ENCODE results near the gene FUOM. TPM values are rescaled to one million over a fixed set of nuclear protein-coding genes. Genes with fewer than 3 reads are reported as not detected.

The FUOM gene
- total RNA-seq, 1 experiment from 2014 or later = 16.0 TPM

DNA sequence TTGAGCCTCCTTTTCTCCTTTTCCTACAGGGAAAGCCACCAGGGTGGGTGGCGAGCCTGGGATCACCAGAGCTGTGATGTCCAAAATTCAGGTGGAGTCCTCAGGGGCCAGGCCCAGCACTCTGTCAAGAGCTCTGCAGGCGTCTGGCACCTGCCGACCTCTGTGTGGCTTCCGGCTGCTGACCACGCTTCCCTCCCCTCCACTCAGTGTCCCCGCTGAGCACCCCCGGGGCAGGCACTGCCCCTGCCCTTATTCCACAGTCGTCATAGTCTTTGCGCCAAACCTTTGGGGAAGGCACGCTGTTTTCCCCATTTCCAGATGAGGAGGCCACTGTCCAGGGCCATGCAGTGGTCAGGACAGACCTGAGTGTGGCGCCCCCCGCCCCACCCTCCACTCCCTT is 43.7 kb upstream of the FUOM start:
- ChIA-PET CTCF (no interaction called here), POLR2A (ENCODE audit: low non-redundant PET) (no interaction called here)
- H3K27ac ChIP-seq (ENCODE audit: low read depth, low read length, poor library complexity, severe bottlenecking) = no peak overlapping the region
- H3K4me3 ChIP-seq (ENCODE audit: low read depth, low read length, poor library complexity, severe bottlenecking) = no peak overlapping the region
- peaks cover 62% of the 10 kb centered on the region for H3K36me3 ChIP-seq (ENCODE audit: insufficient read depth, low read length, poor library complexity, severe bottlenecking)
- H3K9me3 ChIP-seq (ENCODE audit: low read depth, low read length, poor library complexity, severe bottlenecking) = no peaks in the 10 kb centered on the region
- no peak for DNase-seq (ENCODE audit: low spot score)
- TF ChIP-seq EZH2 (IDR thresholded peaks at IDR 0.05; ENCODE audit: borderline replicate concordance, low read depth, low read length, poor library complexity, severe bottlenecking) = no peak
- TF ChIP-seq, protein P1, sequence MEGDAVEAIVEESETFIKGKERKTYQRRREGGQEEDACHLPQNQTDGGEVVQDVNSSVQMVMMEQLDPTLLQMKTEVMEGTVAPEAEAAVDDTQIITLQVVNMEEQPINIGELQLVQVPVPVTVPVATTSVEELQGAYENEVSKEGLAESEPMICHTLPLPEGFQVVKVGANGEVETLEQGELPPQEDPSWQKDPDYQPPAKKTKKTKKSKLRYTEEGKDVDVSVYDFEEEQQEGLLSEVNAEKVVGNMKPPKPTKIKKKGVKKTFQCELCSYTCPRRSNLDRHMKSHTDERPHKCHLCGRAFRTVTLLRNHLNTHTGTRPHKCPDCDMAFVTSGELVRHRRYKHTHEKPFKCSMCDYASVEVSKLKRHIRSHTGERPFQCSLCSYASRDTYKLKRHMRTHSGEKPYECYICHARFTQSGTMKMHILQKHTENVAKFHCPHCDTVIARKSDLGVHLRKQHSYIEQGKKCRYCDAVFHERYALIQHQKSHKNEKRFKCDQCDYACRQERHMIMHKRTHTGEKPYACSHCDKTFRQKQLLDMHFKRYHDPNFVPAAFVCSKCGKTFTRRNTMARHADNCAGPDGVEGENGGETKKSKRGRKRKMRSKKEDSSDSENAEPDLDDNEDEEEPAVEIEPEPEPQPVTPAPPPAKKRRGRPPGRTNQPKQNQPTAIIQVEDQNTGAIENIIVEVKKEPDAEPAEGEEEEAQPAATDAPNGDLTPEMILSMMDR (conservative IDR thresholded peaks at IDR 0.05; ENCODE audit: low read depth, low read length) = no peak
- BruUV-seq (replicated peaks) = no TSS peak
- H3K27me3 ChIP-seq (replicated peaks; ENCODE audit: insufficient read depth, low read depth, low read length, poor library complexity) = no peaks in the 10 kb centered on the region
- no peaks in the 10 kb centered on the region for H3K4me1 ChIP-seq (ENCODE audit: insufficient read depth, low read length, poor library complexity, severe bottlenecking)
- intact Hi-C loops (cut with micrococcal nuclease; ENCODE audit: unreplicated experiment) = no loop called here

DNA sequence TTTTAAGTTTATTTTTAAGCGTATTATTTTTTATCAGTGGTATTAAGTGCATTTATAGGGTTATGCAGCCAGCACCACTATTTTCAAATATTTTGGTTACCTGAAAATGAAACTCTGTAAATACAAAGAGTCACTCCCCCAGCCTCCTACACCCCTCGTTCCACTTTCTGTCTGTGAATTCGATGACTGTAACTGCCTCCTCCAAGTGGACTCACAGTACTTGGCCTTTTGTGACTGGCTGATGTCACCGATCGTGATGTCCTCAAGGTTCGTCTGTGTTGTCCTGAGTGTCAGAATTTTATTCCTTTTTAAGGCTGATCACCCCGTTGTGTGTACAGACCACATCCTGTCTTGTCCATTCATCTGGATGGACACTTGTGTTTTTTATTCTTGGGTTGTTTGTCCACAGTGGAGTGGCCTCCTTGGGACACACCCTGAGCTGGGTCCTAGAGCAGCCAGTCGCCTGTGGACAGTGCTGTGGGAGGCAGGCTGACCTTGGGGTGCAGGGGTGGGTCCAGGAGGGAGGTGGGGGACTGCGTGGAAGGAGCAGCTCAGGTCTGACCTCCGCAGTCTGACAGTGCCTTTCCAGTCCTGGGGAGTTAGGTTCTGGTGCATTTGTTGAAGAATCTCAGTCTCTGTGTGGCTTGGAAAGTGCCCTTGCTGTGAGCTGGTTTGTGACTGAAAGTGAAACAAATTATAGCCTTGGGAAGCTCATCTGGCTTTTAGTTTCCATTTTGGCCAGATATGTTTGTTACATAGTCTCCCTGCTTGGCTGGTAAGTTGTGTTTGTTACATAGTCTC is 43.0 kb upstream of the FUOM start:
- DNase-seq (ENCODE audit: low spot score) = no peak
- ChIA-PET POLR2A (ENCODE audit: low non-redundant PET) (no interaction called here), CTCF (no interaction called here)
- Histone ChIP-seq H3K9me3 (ENCODE audit: low read depth, low read length, poor library complexity, severe bottlenecking) (no peaks in the 10 kb centered on the region), H3K4me3 (ENCODE audit: low read depth, low read length, poor library complexity, severe bottlenecking) (no peak overlapping the region), H3K4me1 (ENCODE audit: insufficient read depth, low read length, poor library complexity, severe bottlenecking) (no peaks in the 10 kb centered on the region), H3K36me3 (ENCODE audit: insufficient read depth, low read length, poor library complexity, severe bottlenecking) (peaks cover 63% of the 10 kb centered on the region), H3K27me3 (replicated peaks; ENCODE audit: insufficient read depth, low read depth, low read length, poor library complexity) (no peaks in the 10 kb centered on the region), H3K27ac (ENCODE audit: low read depth, low read length, poor library complexity, severe bottlenecking) (no peak overlapping the region)
- BruUV-seq (replicated peaks) = no TSS peak
- TF ChIP-seq, protein P1 (conservative IDR thresholded peaks at IDR 0.05; ENCODE audit: low read depth, low read length) = no peak
- no peak for TF ChIP-seq EZH2 (IDR thresholded peaks at IDR 0.05; ENCODE audit: borderline replicate concordance, low read depth, low read length, poor library complexity, severe bottlenecking)
- intact Hi-C loops (cut with micrococcal nuclease; ENCODE audit: unreplicated experiment) = no loop called here

DNA sequence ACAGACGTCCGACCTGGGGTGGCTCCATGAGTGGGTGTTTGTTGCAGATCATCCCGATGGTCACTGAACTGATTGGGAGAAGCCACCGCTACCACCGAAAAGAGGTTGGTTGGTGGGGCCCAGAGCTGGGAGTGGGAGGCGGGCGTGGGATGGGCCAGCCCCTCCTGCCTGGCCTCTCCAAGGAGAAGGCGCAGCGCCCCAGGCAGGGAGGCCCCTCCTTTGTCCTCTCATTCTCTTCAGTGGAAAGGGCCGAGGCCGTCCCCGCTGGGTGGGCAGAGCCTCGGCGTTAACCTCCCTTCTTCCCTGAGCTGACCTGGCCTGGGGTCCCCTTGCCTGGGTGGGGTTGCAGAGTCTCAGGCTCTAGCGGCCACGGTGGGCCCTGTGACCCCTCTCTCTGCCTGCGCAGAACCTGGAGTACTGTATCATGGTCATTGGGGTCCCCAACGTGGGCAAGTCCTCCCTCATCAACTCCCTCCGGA is 41.3 kb upstream of the FUOM start:
- H3K9me3 ChIP-seq (ENCODE audit: low read depth, low read length, poor library complexity, severe bottlenecking) = no peaks in the 10 kb centered on the region
- H3K4me1 ChIP-seq (ENCODE audit: insufficient read depth, low read length, poor library complexity, severe bottlenecking) = no peaks in the 10 kb centered on the region
- no peak overlapping the region for H3K27ac ChIP-seq (ENCODE audit: low read depth, low read length, poor library complexity, severe bottlenecking)
- DNase-seq (ENCODE audit: low spot score) = no peak
- ChIA-PET POLR2A (ENCODE audit: low non-redundant PET) (no interaction called here), CTCF (no interaction called here)
- peaks cover 58% of the 10 kb centered on the region for H3K36me3 ChIP-seq (ENCODE audit: insufficient read depth, low read length, poor library complexity, severe bottlenecking)
- TF ChIP-seq, protein P1 (conservative IDR thresholded peaks at IDR 0.05; ENCODE audit: low read depth, low read length) = no peak
- no peak for TF ChIP-seq EZH2 (IDR thresholded peaks at IDR 0.05; ENCODE audit: borderline replicate concordance, low read depth, low read length, poor library complexity, severe bottlenecking)
- no peak overlapping the region for H3K4me3 ChIP-seq (ENCODE audit: low read depth, low read length, poor library complexity, severe bottlenecking)
- no TSS peak for BruUV-seq (replicated peaks)
- intact Hi-C loops (cut with micrococcal nuclease; ENCODE audit: unreplicated experiment) = no loop called here
- no peaks in the 10 kb centered on the region for H3K27me3 ChIP-seq (replicated peaks; ENCODE audit: insufficient read depth, low read depth, low read length, poor library complexity)

Data from A673 (cell line).